ENCODE measurements around the gene MPZL3. TPM values are rescaled to one million over a fixed set of nuclear protein-coding genes. Genes with fewer than 3 reads are reported as not detected.

The MPZL3 gene
- total RNA-seq, 1 experiment from 2014 or later = 16.8 TPM

- no peaks in the 10 kb centered on the region for H4K20me1 ChIP-seq (ENCODE audit: insufficient read depth)
- intact Hi-C loops (cut with micrococcal nuclease; ENCODE audit: unreplicated experiment) = no loop called here
- no TSS peak for BruUV-seq (replicated peaks)
- TF ChIP-seq CTCF (conservative IDR thresholded peaks at IDR 0.05) (no peak), EZH2 (IDR thresholded peaks at IDR 0.05; ENCODE audit: low read depth) (no peak)
- ChIA-PET POLR2A (ENCODE audit: unreplicated experiment) (no interaction called here), CTCF (no interaction called here)
- H2AFZ ChIP-seq = no peak overlapping the region
- peak overlapping the region; percentile 61; the same call in 1 of the 2 replicates for H3K4me2 ChIP-seq
- no peak for DNase-seq
- no peaks in the 10 kb centered on the region for H3K27me3 ChIP-seq (ENCODE audit: insufficient read depth, low read depth)
- no peaks in the 10 kb centered on the region; the same call in 1 of the 2 replicates for H3K9me2 ChIP-seq (ENCODE audit: insufficient read depth)
- H3K36me3 ChIP-seq (ENCODE audit: low read depth) = no peaks in the 10 kb centered on the region
- H3K79me2 ChIP-seq (ENCODE audit: low read depth) = no peaks in the 10 kb centered on the region
- H3K4me3 ChIP-seq = no peak overlapping the region
- H3K4me1 ChIP-seq (replicated peaks; ENCODE audit: insufficient read depth) = peaks cover 47% of the 10 kb centered on the region
- peaks cover 27% of the 10 kb centered on the region for H3F3A ChIP-seq (ENCODE audit: insufficient read depth, low read depth)
- no peak overlapping the region for H3K27ac ChIP-seq
- no peaks in the 10 kb centered on the region for H3K9me3 ChIP-seq (ENCODE audit: insufficient read depth, low read depth)
These were observed 22.0 kb upstream of the MPZL3 start for GRCh38 chr11:118274186-118274585.

- no peak for TF ChIP-seq EZH2 (IDR thresholded peaks at IDR 0.05; ENCODE audit: low read depth)
- no peak for TF ChIP-seq CTCF (conservative IDR thresholded peaks at IDR 0.05)
- DNase-seq = no peak
- no TSS peak for BruUV-seq (replicated peaks)
- intact Hi-C loops (cut with micrococcal nuclease; ENCODE audit: unreplicated experiment) = no loop called here
- Histone ChIP-seq H4K20me1 (ENCODE audit: insufficient read depth) (no peaks in the 10 kb centered on the region), H3K27me3 (ENCODE audit: insufficient read depth, low read depth) (no peaks in the 10 kb centered on the region), H3K4me3 (no peak overlapping the region), H3K79me2 (ENCODE audit: low read depth) (no peaks in the 10 kb centered on the region), H3F3A (ENCODE audit: insufficient read depth, low read depth) (peaks cover 18% of the 10 kb centered on the region), H3K9me3 (ENCODE audit: insufficient read depth, low read depth) (no peaks in the 10 kb centered on the region), H3K9me2 (ENCODE audit: insufficient read depth) (no peaks in the 10 kb centered on the region; the same call in 1 of the 2 replicates), H3K36me3 (ENCODE audit: low read depth) (no peaks in the 10 kb centered on the region), H3K4me1 (replicated peaks; ENCODE audit: insufficient read depth) (peaks cover 34% of the 10 kb centered on the region), H3K27ac (no peak overlapping the region), H2AFZ (no peak overlapping the region), H3K4me2 (no peak overlapping the region)
- POLR2A ChIA-PET (ENCODE audit: unreplicated experiment) = no interaction called here
- CTCF ChIA-PET = no interaction called here
These were observed 19.8 kb upstream of the MPZL3 start for GRCh38 chr11:118272001-118272400.

GRCh38 chr11:118267486-118267885 lies 15.3 kb upstream of the MPZL3 start:
- CTCF ChIA-PET = no interaction called here

More at GRCh38 chr11:118267486-118267885, 15.3 kb upstream of the MPZL3 start:
- peaks cover 13% of the 10 kb centered on the region for H3K79me2 ChIP-seq (ENCODE audit: low read depth)
- no peaks in the 10 kb centered on the region for H3K27me3 ChIP-seq (ENCODE audit: insufficient read depth, low read depth)
- no peaks in the 10 kb centered on the region; the same call in 1 of the 2 replicates for H3K9me2 ChIP-seq (ENCODE audit: insufficient read depth)
- H3K4me3 ChIP-seq = no peak overlapping the region
- H3K4me1 ChIP-seq (replicated peaks; ENCODE audit: insufficient read depth) = peaks cover 35% of the 10 kb centered on the region
- TF ChIP-seq EZH2 (IDR thresholded peaks at IDR 0.05; ENCODE audit: low read depth) (no peak), CTCF (conservative IDR thresholded peaks at IDR 0.05) (no peak)
- no peak overlapping the region for H3K27ac ChIP-seq
- H3K4me2 ChIP-seq = no peak overlapping the region
- no peaks in the 10 kb centered on the region for H3K9me3 ChIP-seq (ENCODE audit: insufficient read depth, low read depth)
- intact Hi-C loops (cut with micrococcal nuclease; ENCODE audit: unreplicated experiment) = no loop called here
- no TSS peak for BruUV-seq (replicated peaks)
- POLR2A ChIA-PET (ENCODE audit: unreplicated experiment) = interaction anchor here (0.6 kb wide), 1 partner anchor 59 kb away, joined by 3 read pairs; no protein-coding TSS in a partner anchor
- peaks cover 39% of the 10 kb centered on the region for H3F3A ChIP-seq (ENCODE audit: insufficient read depth, low read depth)
- no peak overlapping the region for H2AFZ ChIP-seq
- no peaks in the 10 kb centered on the region for H3K36me3 ChIP-seq (ENCODE audit: low read depth)
- H4K20me1 ChIP-seq (ENCODE audit: insufficient read depth) = no peaks in the 10 kb centered on the region
- DNase-seq = peak in 1 of 2 experiments; percentile 20

Measured in PC-9 (cell line).